Transverse colon (tissue), 4 donors: ENCODE results near the gene WIZ.

Experiments
- CTCF ChIP-seq, 5 experiments: fragments of 200-600 bp in 3 of 5; fragments of 450-650 bp in 2 of 5; sonication (generic) in 3 of 5; IDR thresholded peaks; 1 replicate in 2 of 5; 2 replicates in 3 of 5; pipeline ENCODE4 v1.5.1; 2016 to 2017; ENCODE audit warnings: antibody characterized with exemption in 5 of 5, inconsistent platforms in 3 of 5, mild to moderate bottlenecking in 2 of 5, moderate library complexity in 1 of 5
- POLR2AphosphoS5 ChIP-seq, 3 donors: sonication (generic); formaldehyde crosslinking; IDR thresholded peaks; one replicate each; pipeline ENCODE4 v1.6.1; 2016; ENCODE audit warnings: antibody characterized with exemption in 3 of 3

- no peak for TF ChIP-seq POLR2AphosphoS5 (IDR thresholded peaks at IDR 0.05)
- TF ChIP-seq CTCF (IDR thresholded peaks at IDR 0.05): no peak
Measured at GRCh38 chr19:15450528-15450890, 753 bp upstream of the WIZ start.
